Measurements from ENCODE around the gene PYGB. TPM values are rescaled to one million over a fixed set of nuclear protein-coding genes. Genes with fewer than 3 reads are reported as not detected.
"Not testable (repeated sequence)": the region's sequence is repeated elsewhere in the genome, so short reads cannot be mapped to it uniquely, and the experiment has no call there.

Gene PYGB
- polyA plus RNA-seq, 3 donors, result 41.7 to 43.9 (median 43.5) TPM

GRCh38 chr20:25324412-25324811 lies 76.5 kb downstream of the PYGB start:
- DNase-seq (ENCODE audit: low read depth in 3 of 3, low spot score in 2 of 3), result no peak

- no peak for DNase-seq (ENCODE audit: low read depth in 3 of 3, low spot score in 2 of 3)
These were observed 77.2 kb downstream of the PYGB start for GRCh38 chr20:25325073-25325472.

DNA sequence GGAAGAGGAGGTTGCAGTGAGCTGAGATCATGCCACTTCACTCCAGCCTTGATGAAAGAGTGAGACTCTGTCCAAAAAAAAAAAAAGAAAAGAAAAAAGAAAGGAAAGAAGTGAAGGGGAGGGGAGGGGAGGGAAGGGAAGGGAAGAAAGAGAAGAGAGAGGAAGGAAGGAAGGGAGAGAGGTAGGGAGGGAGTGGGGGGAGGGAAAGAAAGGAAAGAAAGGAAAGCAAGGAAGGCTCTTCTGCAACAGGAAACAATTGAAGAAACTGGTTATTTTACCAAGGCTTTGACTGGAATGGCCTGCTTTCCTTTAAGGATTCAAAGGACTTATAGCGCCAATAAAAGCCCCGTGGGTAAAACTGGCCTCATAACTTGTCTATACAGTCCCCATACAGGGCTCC lies 78.1 kb downstream of the PYGB start:
- DNase-seq (ENCODE audit: low read depth in 3 of 3, low spot score in 2 of 3), result no peak

- DNase-seq (ENCODE audit: low read depth in 3 of 3, low spot score in 2 of 3), result no peak
These were observed 79.8 kb downstream of the PYGB start for GRCh38 chr20:25327521-25328235.

GRCh38 chr20:25328954-25329498 lies 81.1 kb downstream of the PYGB start:
- no peak for DNase-seq (ENCODE audit: low read depth in 3 of 3, low spot score in 2 of 3)

DNA sequence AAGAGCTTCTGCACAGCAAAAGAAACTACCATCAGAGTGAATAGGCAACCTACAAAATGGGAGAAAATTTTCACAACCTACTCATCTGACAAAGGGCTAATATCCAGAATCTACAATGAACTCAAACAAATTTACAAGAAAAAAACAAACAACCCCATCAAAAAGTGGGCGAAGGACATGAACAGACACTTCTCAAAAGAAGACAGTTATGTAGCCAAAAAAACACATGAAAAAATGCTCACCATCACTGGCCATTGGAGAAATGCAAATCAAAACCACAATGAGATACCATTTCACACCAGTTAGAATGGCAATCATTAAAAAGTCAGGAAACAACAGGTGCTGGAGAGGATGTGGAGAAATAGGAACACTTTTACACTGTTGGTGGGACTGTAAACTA lies 87.1 kb downstream of the PYGB start:
- DNase-seq (ENCODE audit: low read depth in 3 of 3, low spot score in 2 of 3), result not testable (repeated sequence)

- no peak for DNase-seq (ENCODE audit: low read depth in 3 of 3, low spot score in 2 of 3)
These were observed 88.9 kb downstream of the PYGB start for GRCh38 chr20:25336561-25337422.

- DNase-seq (ENCODE audit: low read depth in 3 of 3, low spot score in 2 of 3), result no peak
These were observed 90.5 kb downstream of the PYGB start for GRCh38 chr20:25338112-25339023.

DNA sequence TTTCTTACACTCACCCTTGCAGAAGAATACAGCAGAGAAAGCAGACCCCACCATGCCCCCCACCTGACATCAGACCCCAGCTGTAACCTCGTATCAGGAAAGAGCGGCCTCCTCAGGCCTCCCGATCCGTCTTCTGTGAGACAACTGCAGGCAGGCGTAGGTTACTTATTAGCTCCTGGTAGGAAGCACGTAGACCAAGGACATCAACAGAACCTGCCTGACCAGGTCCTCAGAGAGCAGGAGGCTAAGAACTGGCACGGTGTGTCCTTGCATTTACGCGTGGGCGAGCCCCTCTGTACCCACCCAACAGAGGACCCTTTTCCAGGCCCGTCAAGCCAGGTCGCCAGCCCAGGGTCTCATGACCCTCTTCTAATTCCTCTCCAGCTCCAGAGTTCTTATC lies 91.7 kb downstream of the PYGB start:
- DNase-seq (ENCODE audit: low read depth in 3 of 3, low spot score in 2 of 3), result no peak

GRCh38 chr20:25340380-25340779 lies 92.5 kb downstream of the PYGB start:
- no peak for DNase-seq (ENCODE audit: low read depth in 3 of 3, low spot score in 2 of 3)

GRCh38 chr20:25341716-25342680 lies 94.1 kb downstream of the PYGB start:
- DNase-seq (ENCODE audit: low read depth in 3 of 3, low spot score in 2 of 3), result no peak

- DNase-seq (ENCODE audit: low read depth in 3 of 3, low spot score in 2 of 3), result no peak
These were observed 96.7 kb downstream of the PYGB start for GRCh38 chr20:25344634-25345033.

GRCh38 chr20:25345721-25346120 lies 97.8 kb downstream of the PYGB start:
- DNase-seq (ENCODE audit: low read depth in 3 of 3, low spot score in 2 of 3), result no peak

DNA sequence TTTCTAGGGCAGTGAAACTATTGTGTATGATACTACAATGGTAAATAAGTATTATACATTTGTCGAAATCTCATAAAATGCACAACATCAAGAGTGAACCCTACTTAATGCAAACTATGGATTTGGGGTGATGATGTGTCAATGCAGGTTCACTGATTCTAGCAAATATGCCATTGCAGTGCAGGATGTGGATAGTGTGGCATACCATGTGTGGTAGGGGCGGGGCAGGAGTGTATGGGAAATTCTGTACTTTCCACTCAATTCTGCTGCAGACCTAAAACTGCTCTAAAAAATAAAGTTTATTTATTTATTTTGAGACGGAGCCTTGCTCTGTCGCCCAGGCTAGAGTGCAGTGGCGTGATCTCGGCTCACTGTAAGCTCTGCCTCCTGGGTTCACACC lies 98.5 kb downstream of the PYGB start:
- no peak for DNase-seq (ENCODE audit: low read depth in 3 of 3, low spot score in 2 of 3)

Other genes starting within 250 kb of the PYGB start
- 10 to 100 TPM; 29.2 to 35.3 (median 29.6) TPM for gene ACSS1, start 189.9 kb upstream of the PYGB start, polyA plus RNA-seq (ENCODE audit: insufficient read length in 3 of 3)
- gene VSX1, start 165.9 kb upstream of the PYGB start, polyA plus RNA-seq (ENCODE audit: insufficient read length in 3 of 3), result not detected
- gene ENTPD6, start 52.4 kb upstream of the PYGB start, polyA plus RNA-seq (ENCODE audit: insufficient read length in 3 of 3), result 10 to 100 TPM; 33.8 to 38.3 (median 37.2) TPM
- gene ABHD12, start 142.8 kb downstream of the PYGB start, polyA plus RNA-seq (ENCODE audit: insufficient read length in 3 of 3), result 10 to 100 TPM; 50.8 to 59.8 (median 57.5) TPM
- gene GINS1, start 159.6 kb downstream of the PYGB start, polyA plus RNA-seq (ENCODE audit: insufficient read length in 3 of 3), result 10 to 100 TPM; 18.5 to 20.0 (median 19.3) TPM

Measured in right renal cortex interstitium (tissue), 3 donors.